CMK (cell line): ENCODE results near the gene CCDC59.
"Not testable (repeated sequence)": the region's sequence is repeated elsewhere in the genome, so short reads cannot be mapped to it uniquely, and the experiment has no call there.

Experiments used
- DNase-seq: peaks from one replicate; pipeline ENCODE4 v3.0.0-alpha.2; 2010; ENCODE audit warnings: low read depth

Gene CCDC59

GRCh38 chr12:82358200-82359114 lies at the start of gene CCDC59, which contains the start of gene METTL25:
Gene CCDC59, minus strand, starts transcription at chr12:82358387. Its CDS starts 11 bp downstream, at chr12:82358376.
Gene METTL25, plus strand, starts transcription at chr12:82358529. Its CDS starts 37 bp downstream, at chr12:82358566.
- peak; percentile 83 for DNase-seq

- DNase-seq, result no peak
Measured at GRCh38 chr12:82407481-82407880, 49.3 kb upstream of the CCDC59 start.

GRCh38 chr12:82406651-82407050 lies 48.5 kb upstream of the CCDC59 start:
- no peak for DNase-seq

GRCh38 chr12:82400819-82401218 lies 42.6 kb upstream of the CCDC59 start:
- no peak for DNase-seq

GRCh38 chr12:82398879-82399278 lies 40.7 kb upstream of the CCDC59 start:
- no peak for DNase-seq

- DNase-seq, result no peak
Measured at GRCh38 chr12:82383930-82384552, 25.9 kb upstream of the CCDC59 start.

GRCh38 chr12:82378997-82379396 lies 20.8 kb upstream of the CCDC59 start:
- DNase-seq, result no peak

- DNase-seq, result no peak
Measured at GRCh38 chr12:82375201-82375600, 17.0 kb upstream of the CCDC59 start.

GRCh38 chr12:82366197-82366596 lies 8.0 kb upstream of the CCDC59 start:
- no peak for DNase-seq

- no peak for DNase-seq
Measured at GRCh38 chr12:82363990-82364389, 5.8 kb upstream of the CCDC59 start.

GRCh38 chr12:82361461-82361915 lies 3.3 kb upstream of the CCDC59 start:
- no peak for DNase-seq

GRCh38 chr12:82360834-82361233 lies 2.6 kb upstream of the CCDC59 start:
- DNase-seq, result not testable (repeated sequence)

GRCh38 chr12:82359115-82359478 lies 910 bp upstream of the CCDC59 start:
- DNase-seq, result no peak

GRCh38 chr12:82357845-82358199 lies 365 bp downstream of the CCDC59 start:
- peak; percentile 9 for DNase-seq

GRCh38 chr12:82357340-82357739 lies 847 bp downstream of the CCDC59 start:
- DNase-seq, result no peak

- DNase-seq, result no peak
Measured at GRCh38 chr12:82351390-82351789, 6.8 kb downstream of the CCDC59 start.

- no peak for DNase-seq
Measured at GRCh38 chr12:82350161-82350560, 8.0 kb downstream of the CCDC59 start.

- no peak for DNase-seq
Measured at GRCh38 chr12:82329508-82329907, 28.7 kb downstream of the CCDC59 start.

- DNase-seq, result no peak
Measured at GRCh38 chr12:82327861-82328260, 30.3 kb downstream of the CCDC59 start.

- DNase-seq, result no peak
Measured at GRCh38 chr12:82326905-82327503, 31.2 kb downstream of the CCDC59 start.

- DNase-seq, result no peak
Measured at GRCh38 chr12:82325540-82326336, 32.4 kb downstream of the CCDC59 start.

GRCh38 chr12:82319276-82319675 lies 38.9 kb downstream of the CCDC59 start:
- no peak for DNase-seq
